HG02885 (cell line): ENCODE measurements around the gene PKMYT1.

Experiments
- ATAC-seq: cut with Tn5 transposase; IDR thresholded peaks from one replicate; pipeline ENCODE4 v1.9.1; 2021; ENCODE audit warnings: mild to moderate bottlenecking; ENCODE audit not compliant: unreplicated experiment, poor library complexity

PKMYT1 gene

GRCh38 chr16:3019594-3020246 is 39.5 kb upstream of the PKMYT1 start:
- ATAC-seq, result no peak

GRCh38 chr16:3017794-3018506 is 37.7 kb upstream of the PKMYT1 start, which contains the start of gene CLDN6:
Gene CLDN6 (minus strand): TSS chr16:3018183. CDS start chr16:3016021, 2,162 bp downstream.
- ATAC-seq, result no peak

GRCh38 chr16:3017344-3017743 is 37.1 kb upstream of the PKMYT1 start:
- no peak for ATAC-seq

GRCh38 chr16:3015865-3016521 is 35.7 kb upstream of the PKMYT1 start:
- no peak for ATAC-seq

DNA sequence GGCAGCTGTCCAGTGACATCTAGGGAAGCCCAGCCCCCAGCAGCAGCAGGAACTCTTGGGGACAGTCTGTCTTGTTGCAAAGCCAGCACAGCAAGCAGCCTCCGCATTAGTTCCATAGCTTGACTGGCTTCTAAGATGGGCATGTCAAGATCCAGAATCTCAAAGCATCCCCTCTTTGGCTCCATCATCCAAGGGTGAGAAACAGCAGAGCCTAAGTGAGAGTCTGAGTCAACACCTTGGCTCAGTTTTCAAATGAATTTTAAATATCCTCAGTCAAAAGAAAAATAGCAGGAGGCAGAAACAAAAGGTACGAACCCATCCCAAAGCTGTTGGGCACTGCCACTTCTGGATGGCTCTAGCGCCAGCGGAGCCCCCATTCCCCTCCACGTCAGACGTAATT is 34.7 kb upstream of the PKMYT1 start:
- ATAC-seq, result no peak

DNA sequence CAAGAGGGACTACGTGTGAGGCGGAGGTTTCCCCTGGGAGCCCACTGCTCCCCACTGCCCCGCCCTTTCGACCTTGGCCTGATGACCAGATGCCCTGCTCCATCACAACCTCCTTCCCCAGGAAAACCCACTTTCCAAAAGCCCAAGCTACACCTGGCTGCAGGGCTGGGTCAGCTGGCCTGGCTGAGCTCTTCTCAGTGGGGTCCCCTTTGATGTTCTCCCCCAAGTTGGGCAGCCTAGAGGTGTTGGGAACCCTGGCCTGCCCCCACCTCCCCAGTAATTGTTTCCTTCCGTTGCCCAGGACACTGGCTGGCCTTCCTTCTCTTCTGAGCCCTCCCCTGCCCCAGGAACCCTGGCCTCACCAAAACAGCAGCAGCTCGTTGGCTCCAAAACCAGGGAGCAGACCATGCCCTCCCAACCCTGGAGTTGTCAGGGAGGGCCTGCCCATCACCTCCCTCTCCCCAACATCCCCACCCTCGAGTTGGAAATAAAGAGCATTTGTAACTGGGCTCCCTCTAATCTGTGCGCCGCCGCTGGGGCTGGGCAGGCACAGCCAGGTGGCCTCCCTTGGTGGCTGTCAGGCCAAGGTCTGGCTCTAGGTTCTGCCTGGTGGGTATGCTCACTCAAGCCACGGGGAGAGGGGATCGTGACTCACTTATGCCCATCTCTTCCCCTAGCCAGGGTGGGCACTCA is 33.9 kb upstream of the PKMYT1 start:
- ATAC-seq, result no peak

DNA sequence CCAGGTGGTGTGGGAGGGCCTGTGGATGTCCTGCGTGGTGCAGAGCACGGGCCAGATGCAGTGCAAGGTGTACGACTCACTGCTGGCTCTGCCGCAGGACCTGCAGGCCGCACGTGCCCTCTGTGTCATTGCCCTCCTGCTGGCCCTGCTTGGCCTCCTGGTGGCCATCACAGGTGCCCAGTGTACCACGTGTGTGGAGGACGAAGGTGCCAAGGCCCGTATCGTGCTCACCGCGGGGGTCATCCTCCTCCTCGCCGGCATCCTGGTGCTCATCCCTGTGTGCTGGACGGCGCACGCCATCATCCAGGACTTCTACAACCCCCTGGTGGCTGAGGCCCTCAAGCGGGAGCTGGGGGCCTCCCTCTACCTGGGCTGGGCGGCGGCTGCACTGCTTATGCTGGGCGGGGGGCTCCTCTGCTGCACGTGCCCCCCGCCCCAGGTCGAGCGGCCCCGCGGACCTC is 33.3 kb upstream of the PKMYT1 start:
- no peak for ATAC-seq

DNA sequence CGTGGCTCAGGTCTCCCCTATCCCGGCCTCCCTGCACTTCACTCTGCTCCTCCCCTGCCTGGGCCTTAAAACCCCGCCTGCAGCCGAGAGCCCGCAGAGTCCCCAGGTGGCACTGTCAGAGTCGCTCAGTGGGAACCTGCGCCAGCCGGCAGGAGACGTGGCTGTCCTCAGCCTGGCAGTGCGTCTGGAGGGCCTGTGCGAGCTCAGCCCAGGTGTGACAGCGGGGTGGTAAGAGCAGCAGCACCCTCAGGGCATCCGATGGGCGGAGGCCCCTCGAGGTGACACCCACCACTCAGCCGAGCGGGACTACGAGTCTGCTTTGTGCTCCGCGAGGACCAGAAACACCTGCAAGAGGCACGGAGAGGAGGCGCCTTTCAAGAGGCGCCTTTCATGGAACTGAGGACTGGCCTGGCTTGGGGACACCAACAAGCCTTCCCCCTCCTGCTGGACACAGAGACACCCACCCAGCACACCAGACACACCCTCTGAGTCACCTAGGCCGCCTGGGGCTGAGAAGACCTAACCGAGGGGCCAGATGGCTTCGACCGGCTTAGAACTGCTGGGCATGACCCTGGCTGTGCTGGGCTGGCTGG is 32.7 kb upstream of the PKMYT1 start, which contains the start of gene CLDN9:
TSS of gene CLDN9 (plus strand) at position 96 of the 593 bp plus-strand sequence. CDS start at position 536, 440 bp downstream.
- ATAC-seq, result no peak

GRCh38 chr16:3012246-3012645 is 32.0 kb upstream of the PKMYT1 start:
- no peak for ATAC-seq

GRCh38 chr16:3010510-3010909 is 30.3 kb upstream of the PKMYT1 start:
- ATAC-seq, result no peak

GRCh38 chr16:3009568-3010390 is 29.5 kb upstream of the PKMYT1 start:
- no peak for ATAC-seq

DNA sequence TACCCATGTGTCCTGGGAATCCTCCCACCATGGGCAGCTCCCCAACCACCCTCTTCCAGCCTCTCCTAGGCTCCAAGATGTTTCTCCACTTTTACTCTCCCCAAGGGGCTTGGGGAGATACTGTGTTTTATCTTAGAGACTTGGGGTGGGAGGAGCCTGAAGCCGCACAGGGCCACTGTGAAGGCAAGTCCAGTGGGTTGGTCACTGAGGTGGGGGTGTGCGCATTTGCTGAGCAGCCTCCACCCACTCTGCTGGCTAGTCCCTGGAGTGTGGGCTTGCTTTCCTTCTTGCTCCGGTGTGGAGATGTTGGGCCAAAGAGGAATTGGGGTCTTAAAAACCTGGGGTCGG is 28.4 kb upstream of the PKMYT1 start:
- ATAC-seq, result no peak

GRCh38 chr16:3007957-3008689 is 27.9 kb upstream of the PKMYT1 start:
- no peak for ATAC-seq

DNA sequence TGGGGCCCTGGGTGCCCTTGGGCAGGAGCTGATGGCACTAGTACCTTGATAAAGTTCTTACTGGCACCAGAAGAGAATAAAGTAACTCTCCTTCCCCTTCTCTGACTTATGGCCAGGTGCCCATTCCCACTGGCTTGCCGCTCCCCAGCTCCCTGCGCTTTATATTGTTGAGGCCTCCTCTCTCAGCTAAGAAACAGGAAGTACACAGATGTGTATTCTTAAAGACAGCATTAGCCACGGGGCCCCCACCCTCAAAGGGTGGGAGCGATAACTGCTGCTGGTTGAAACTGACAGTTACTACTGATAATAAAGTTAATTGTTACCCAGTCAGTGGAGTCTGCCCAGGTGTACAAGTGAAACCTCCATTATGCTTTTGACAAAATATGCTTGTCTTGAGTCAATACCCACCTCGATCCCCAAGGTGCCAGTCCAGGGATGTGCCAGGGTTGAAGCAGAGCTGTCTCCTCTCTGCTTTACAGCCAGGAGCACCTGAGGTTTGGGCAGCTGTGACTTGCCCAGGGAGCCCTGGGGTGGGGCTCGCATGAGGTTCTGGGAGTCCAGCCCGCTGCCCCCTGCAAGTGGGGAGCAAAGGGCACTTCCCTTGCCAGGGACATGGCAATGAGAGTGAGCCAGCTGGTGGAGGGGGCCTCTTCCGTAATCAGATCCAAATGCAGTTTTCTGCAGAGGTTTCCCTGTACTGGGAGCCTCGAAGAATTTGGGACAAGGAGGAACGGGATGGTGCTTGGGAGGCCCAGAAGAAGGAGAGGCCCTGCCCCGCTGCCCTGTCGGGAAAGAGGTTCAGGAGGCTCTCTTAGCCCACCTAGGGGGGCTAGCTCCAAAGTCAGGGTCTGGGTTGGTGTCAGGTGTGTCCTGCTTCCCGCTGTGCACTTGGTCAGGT is 27.1 kb upstream of the PKMYT1 start:
- no peak for ATAC-seq

GRCh38 chr16:3004781-3005284 is 24.6 kb upstream of the PKMYT1 start:
- no peak for ATAC-seq

GRCh38 chr16:3004319-3004718 is 24.1 kb upstream of the PKMYT1 start:
- ATAC-seq, result peak; percentile 16

- peak; percentile 97 for ATAC-seq
Observed at GRCh38 chr16:3003582-3004270, 23.5 kb upstream of the PKMYT1 start.
